Left colon (tissue), 2 donors: ENCODE data around the gene BSN. TPM values are rescaled to one million over a fixed set of nuclear protein-coding genes. Genes with fewer than 3 reads are reported as not detected.

Experiments used
- ATAC-seq: fragments of 200-7000 bp; cut with Tn5 transposase; one replicate; pipeline ENCODE4 v1.9.1; 2020; ENCODE audit warnings: mild to moderate bottlenecking, moderate library complexity
- DNase-seq, 2 donors: peaks; one replicate each; pipeline ENCODE4 v3.0.0-alpha.2; 2020
- intact Hi-C, 2 donors: fragments of 100-400 bp; cut with DNase I in 1 of 2; cut with micrococcal nuclease in 1 of 2; formaldehyde crosslinking; loops; one replicate each; pipeline versions ENCODE4 v1.11.2 to v1.14.0; 2022; cut with DNase I, micrococcal nuclease
- total RNA-seq, 2 donors: library from RNA; stranded (reverse); fragmentation: NEBNext Ultra II Directional; extraction: Animal tissue kit (Norgen Biotek cat#: 25700); gene quantifications; one replicate each; pipeline ENCODE4 v1.2.1, GENCODE V29; 2021
- donor health status: DM: no; HTN: no; CAD: no.
- donor health status: DM: yes; HTN: yes; CAD: no.

Gene BSN
- total RNA-seq, 2 donors from 2014 or later, result 0.24 to 0.25 TPM

- ATAC-seq, result no peak
- no peak for DNase-seq
- intact Hi-C loops, result loop anchor here in 1 of 2 donors (10.0 kb wide), 1 partner anchor 140 kb away; the partner anchor contains the start of gene TRAIP
These were observed 160.7 kb downstream of the BSN start for GRCh38 chr3:49714728-49715550.

- no peak for DNase-seq
- intact Hi-C loops, result loop anchor here in 1 of 2 donors (10.0 kb wide), 1 partner anchor 139 kb away; the partner anchor contains the start of gene TRAIP
- ATAC-seq, result no peak
These were observed 161.4 kb downstream of the BSN start for GRCh38 chr3:49715611-49716121.

GRCh38 chr3:49716169-49716568 lies 161.9 kb downstream of the BSN start:
- DNase-seq, result no peak
- no peak for ATAC-seq
- intact Hi-C loops, result loop anchor here in 1 of 2 donors (10.0 kb wide), 1 partner anchor 139 kb away; the partner anchor contains the start of gene TRAIP

- ATAC-seq, result no peak
- intact Hi-C loops, result loop anchor here in 1 of 2 donors (10.0 kb wide), 1 partner anchor 138 kb away; the partner anchor contains the start of gene TRAIP
- DNase-seq, result no peak
These were observed 162.5 kb downstream of the BSN start for GRCh38 chr3:49716691-49717210.

GRCh38 chr3:49717211-49717958 lies 163.1 kb downstream of the BSN start:
- DNase-seq (no peak), ATAC-seq (no peak)
- intact Hi-C loops, result loop anchor here in 1 of 2 donors (10.0 kb wide), 1 partner anchor 137 kb away; the partner anchor contains the start of gene TRAIP

GRCh38 chr3:49717959-49718857 lies 163.9 kb downstream of the BSN start:
- ATAC-seq, result peak; percentile 1
- no peak for DNase-seq
- intact Hi-C loops, result loop anchor here in 1 of 2 donors (10.0 kb wide), 1 partner anchor 137 kb away; the partner anchor contains the start of gene TRAIP

- intact Hi-C loops, result loop anchor here in 1 of 2 donors (10.0 kb wide), 1 partner anchor 136 kb away; the partner anchor contains the start of gene TRAIP
- peak; percentile 0 for ATAC-seq
- DNase-seq, result peak in 1 of 2 donors; percentile 36
These were observed 164.6 kb downstream of the BSN start for GRCh38 chr3:49718858-49719213.

- ATAC-seq, result peak; percentile 60
- intact Hi-C loops, result loop anchor here in 1 of 2 donors (10.0 kb wide), 1 partner anchor 135 kb away; the partner anchor contains the start of gene TRAIP
- peak; percentile 96 to 99 for DNase-seq
These were observed 165.1 kb downstream of the BSN start, which contains the start of gene AMIGO3 for GRCh38 chr3:49719214-49719884. AMIGO3 (minus strand) TSS chr3:49719684; CDS start chr3:49719465, 219 bp downstream.

Other genes starting within 250 kb of the BSN start
- gene USP4, start 214.4 kb upstream of the BSN start, total RNA-seq, result 10 to 100 TPM; 48.5 to 55.3 TPM
- 100 to 1,000 TPM; 128 to 146 TPM for gene GPX1, start 196.1 kb upstream of the BSN start, total RNA-seq
- 100 to 1,000 TPM; 466 to 477 TPM for gene RHOA, start 142.5 kb upstream of the BSN start, total RNA-seq
- 10 to 100 TPM; 39.5 to 41.7 TPM for gene TCTA, start 142.1 kb upstream of the BSN start, total RNA-seq
- gene AMT, start 132.0 kb upstream of the BSN start, total RNA-seq, result 10 to 100 TPM; 21.5 to 24.7 TPM
- 10 to 100 TPM in 1 of 2 donors, 1 to 10 TPM in 1; 9.6 to 11.9 TPM for gene NICN1, start 125.2 kb upstream of the BSN start, total RNA-seq
- 100 to 1,000 TPM in 1 of 2 donors, 10 to 100 TPM in 1; 88.3 to 107 TPM for gene DAG1, start 84.2 kb upstream of the BSN start, total RNA-seq
- gene APEH, start 119.9 kb downstream of the BSN start, total RNA-seq, result 100 to 1,000 TPM; 153 to 182 TPM
- 10 to 100 TPM; 22.1 to 28.2 TPM for gene MST1, start 135.0 kb downstream of the BSN start, total RNA-seq
- gene RNF123, start 135.1 kb downstream of the BSN start, total RNA-seq, result 10 to 100 TPM; 40.3 to 44.0 TPM
- gene AMIGO3, start 165.2 kb downstream of the BSN start, total RNA-seq, result not detected
- gene GMPPB, start 169.5 kb downstream of the BSN start, total RNA-seq, result 10 to 100 TPM; 54.2 to 78.4 TPM
- 10 to 100 TPM; 29.2 to 36.9 TPM for gene IP6K1, start 232.1 kb downstream of the BSN start, total RNA-seq
- gene CDHR4, start 245.4 kb downstream of the BSN start, total RNA-seq, result under 1 TPM in 1 of 2 donors, not detected in 1; 0.20 TPM
- 1 to 10 TPM in 1 of 2 donors, under 1 TPM in 1; 0.27 to 2.0 TPM for gene INKA1, start 248.8 kb downstream of the BSN start, total RNA-seq